A673 (cell line): ENCODE data around the gene VEGFC. TPM values are rescaled to one million over a fixed set of nuclear protein-coding genes. Genes with fewer than 3 reads are reported as not detected.

ENCODE experiments used
- BruUV-seq: library from RNA; stranded (reverse); fragments of 400-500 nt; replicated peaks from 2 replicates; lab custom pipeline; 2021; lab: Mats Ljungman, UMichigan
- CTCF ChIA-PET: fragments of 300-600 bp; sonication (Branson Sonifier 250); formaldehyde crosslinking; loops from one replicate; lab custom pipeline; 2022; ENCODE audit warnings: antibody characterized with exemption; lab: Charles Lee
- POLR2A ChIA-PET: fragments of 300-600 bp; sonication (Branson Sonifier 250); formaldehyde crosslinking; loops from one replicate; lab custom pipeline; 2022; ENCODE audit warnings: antibody characterized with exemption; ENCODE audit not compliant: low non-redundant PET; lab: Charles Lee
- DNase-seq: peaks from one replicate; pipeline ENCODE4 v3.0.0-alpha.2; 2015; ENCODE audit warnings: low spot score
- H3K27ac ChIP-seq: fragments of 200-600 bp; sonication (generic); 2 replicates; pipeline ENCODE4 v1.5.1; 2016; ENCODE audit warnings: mixed run types, low read depth, mild to moderate bottlenecking, mixed read lengths, antibody characterized with exemption, low read length; ENCODE audit not compliant: poor library complexity, severe bottlenecking
- H3K27me3 ChIP-seq: fragments of 200-600 bp; sonication (generic); replicated peaks from 2 replicates; pipeline ENCODE4 v1.6.1; 2017; ENCODE audit warnings: mixed run types, low read depth, mild to moderate bottlenecking, mixed read lengths, antibody characterized with exemption, low read length; ENCODE audit not compliant: insufficient read depth, poor library complexity
- H3K36me3 ChIP-seq: fragments of 200-600 bp; sonication (generic); 2 replicates; pipeline ENCODE4 v1.6.1; 2016; ENCODE audit warnings: mixed run types, mild to moderate bottlenecking, mixed read lengths, antibody characterized with exemption, low read length; ENCODE audit not compliant: insufficient read depth, poor library complexity, severe bottlenecking
- H3K4me1 ChIP-seq: fragments of 200-600 bp; sonication (generic); 2 replicates; pipeline ENCODE4 v1.6.1; 2017; ENCODE audit warnings: mixed run types, mild to moderate bottlenecking, mixed read lengths, antibody characterized with exemption, low read length; ENCODE audit not compliant: insufficient read depth, poor library complexity, severe bottlenecking
- H3K4me3 ChIP-seq: fragments of 200-600 bp; sonication (generic); 2 replicates; pipeline ENCODE4 v1.5.1; 2016; ENCODE audit warnings: low read depth, mixed run types, mild to moderate bottlenecking, mixed read lengths, low read length; ENCODE audit not compliant: poor library complexity, severe bottlenecking
- H3K9me3 ChIP-seq: fragments of 200-600 bp; sonication (generic); 2 replicates; pipeline ENCODE4 v1.6.1; 2016; ENCODE audit warnings: mixed run types, low read depth, mild to moderate bottlenecking, mixed read lengths, antibody characterized with exemption, low read length; ENCODE audit not compliant: poor library complexity, severe bottlenecking
- CTCF ChIP-seq: fragments of 300-800, 200-600 bp; sonication (generic); conservative IDR thresholded peaks from 2 replicates; pipeline ENCODE4 v1.5.1; 2017; ENCODE audit warnings: low read depth, mild to moderate bottlenecking, antibody characterized with exemption, low read length, moderate library complexity, mixed read lengths
- EZH2 ChIP-seq: fragments of 200-600 bp; sonication (generic); IDR thresholded peaks from 2 replicates; pipeline ENCODE4 v1.6.1; 2017; ENCODE audit warnings: borderline replicate concordance, low read depth, mild to moderate bottlenecking, mixed read lengths, antibody characterized with exemption, low read length; ENCODE audit not compliant: poor library complexity, severe bottlenecking
- intact Hi-C: fragments of 100-400 bp; cut with micrococcal nuclease; formaldehyde crosslinking; loops from one replicate; pipeline ENCODE4 v1.10.0; 2022; ENCODE audit not compliant: unreplicated experiment
- total RNA-seq: library from RNA; stranded (reverse); gene quantifications from 2 replicates; pipeline ENCODE4 v1.2.3, GENCODE V29; 2021

VEGFC gene
- total RNA-seq, 1 experiment from 2014 or later, result not detected

DNA sequence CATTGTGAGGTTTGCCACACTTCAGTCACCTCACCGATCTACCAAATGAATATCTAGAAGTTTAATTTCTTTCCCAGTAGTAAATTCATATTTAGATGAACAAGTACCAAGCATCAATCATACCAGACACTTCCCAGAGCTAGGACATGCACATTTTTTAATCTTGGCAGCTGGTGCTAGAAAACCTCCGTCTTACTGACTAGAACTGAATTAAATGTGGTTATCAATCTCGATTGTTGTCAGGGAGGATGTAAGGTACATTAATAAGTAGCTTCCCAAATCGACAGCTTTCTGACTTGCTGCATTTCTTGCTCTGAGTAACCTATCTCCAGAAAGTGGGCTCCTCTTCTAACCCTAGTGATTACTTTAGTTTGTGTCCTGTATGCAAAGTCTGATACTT is 34.4 kb downstream of the VEGFC start:
- no peaks in the 10 kb centered on the region for H3K9me3 ChIP-seq
- no TSS peak for BruUV-seq
- ChIA-PET POLR2A (no interaction called here), CTCF (no interaction called here)
- no peak overlapping the region for H3K4me3 ChIP-seq
- peaks cover 27% of the 10 kb centered on the region for H3K27me3 ChIP-seq
- no peak overlapping the region for H3K27ac ChIP-seq
- intact Hi-C loops, result no loop called here
- DNase-seq, result no peak
- H3K4me1 ChIP-seq, result no peaks in the 10 kb centered on the region
- H3K36me3 ChIP-seq, result no peaks in the 10 kb centered on the region
- TF ChIP-seq CTCF, result no peak
- no peak for TF ChIP-seq EZH2

DNA sequence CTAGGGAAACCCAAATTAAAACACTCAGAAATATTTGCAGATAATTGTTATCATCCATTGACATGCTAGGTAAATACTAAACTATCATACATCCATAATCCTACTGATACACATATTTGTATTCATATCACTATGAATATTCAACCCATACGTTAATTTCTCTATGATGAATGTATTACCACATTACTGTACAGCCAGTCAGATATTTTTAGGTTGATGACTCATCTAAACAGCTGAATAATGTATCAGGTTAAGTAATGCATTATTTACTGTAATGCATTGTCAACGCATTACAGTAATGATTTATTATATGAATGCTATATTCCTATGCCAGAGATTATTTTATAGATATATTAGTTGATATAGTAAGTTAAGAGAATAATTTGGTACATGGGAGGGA is 37.1 kb downstream of the VEGFC start:
- Histone ChIP-seq H3K36me3 (no peaks in the 10 kb centered on the region), H3K4me1 (no peaks in the 10 kb centered on the region), H3K9me3 (no peaks in the 10 kb centered on the region), H3K27ac (no peak overlapping the region), H3K27me3 (peaks cover 22% of the 10 kb centered on the region), H3K4me3 (no peak overlapping the region)
- no peak for TF ChIP-seq EZH2
- TF ChIP-seq CTCF, result no peak
- ChIA-PET POLR2A (no interaction called here), CTCF (no interaction called here)
- DNase-seq, result no peak
- intact Hi-C loops, result no loop called here
- no TSS peak for BruUV-seq

DNA sequence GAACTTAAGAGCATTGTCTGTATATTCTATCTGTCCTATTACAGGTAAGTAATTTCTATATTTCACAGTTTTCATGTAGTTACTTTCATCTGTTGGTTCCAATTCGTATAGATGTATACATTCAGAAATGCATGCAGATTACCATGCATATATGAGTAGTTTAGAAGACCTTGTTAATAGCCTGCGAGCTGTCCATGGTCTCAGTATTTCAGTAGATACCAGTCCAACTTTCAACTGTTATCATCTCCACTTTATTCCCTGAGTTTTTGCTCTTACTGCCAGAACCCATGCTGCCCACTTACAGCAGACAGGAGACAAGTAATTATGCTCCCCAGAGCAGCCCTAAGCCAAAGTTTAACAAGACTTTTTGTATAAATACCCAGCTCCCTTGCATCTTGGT is 37.7 kb downstream of the VEGFC start:
- CTCF ChIA-PET, result no interaction called here
- H3K4me1 ChIP-seq, result no peaks in the 10 kb centered on the region

More for the DNA sequence above, 37.7 kb downstream of the VEGFC start:
- no peaks in the 10 kb centered on the region for H3K36me3 ChIP-seq
- H3K4me3 ChIP-seq, result no peak overlapping the region
- no TSS peak for BruUV-seq
- H3K9me3 ChIP-seq, result no peaks in the 10 kb centered on the region
- POLR2A ChIA-PET, result no interaction called here
- intact Hi-C loops, result no loop called here
- peaks cover 22% of the 10 kb centered on the region for H3K27me3 ChIP-seq
- TF ChIP-seq EZH2 (no peak), CTCF (no peak)
- no peak overlapping the region for H3K27ac ChIP-seq
- no peak for DNase-seq
